ENCODE results near the gene SOCS1.

Gene SOCS1

GRCh38 chr16:11283820-11284248 is 27.8 kb upstream of the SOCS1 start:
- DNase-seq = no peak

GRCh38 chr16:11280616-11281522 is 24.9 kb upstream of the SOCS1 start, which contains the start of gene PRM1:
Gene PRM1, minus strand, starts transcription at chr16:11281330. Its CDS starts 92 bp downstream, at chr16:11281238.
- DNase-seq = no peak

- no peak for DNase-seq
Measured at GRCh38 chr16:11278681-11279628, 23.0 kb upstream of the SOCS1 start.

GRCh38 chr16:11277607-11278337 is 21.8 kb upstream of the SOCS1 start:
- no peak for DNase-seq

- DNase-seq = no peak
Measured at GRCh38 chr16:11276896-11277593, 21.0 kb upstream of the SOCS1 start.

- DNase-seq = no peak
Measured at GRCh38 chr16:11276143-11276895, 20.3 kb upstream of the SOCS1 start, which contains the start of gene PRM2. Gene PRM2, minus strand, starts transcription at chr16:11276480. Its CDS starts 110 bp downstream, at chr16:11276370.

- DNase-seq = no peak
Measured at GRCh38 chr16:11274964-11275363, 19.0 kb upstream of the SOCS1 start.

- no peak for DNase-seq
Measured at GRCh38 chr16:11273721-11274324, 17.8 kb upstream of the SOCS1 start.

- no peak for DNase-seq
Measured at GRCh38 chr16:11272921-11273720, 17.1 kb upstream of the SOCS1 start, which contains the start of gene PRM3. Gene PRM3, minus strand, starts transcription at chr16:11273629. Its CDS starts 34 bp downstream, at chr16:11273595.

GRCh38 chr16:11272484-11272883 is 16.5 kb upstream of the SOCS1 start:
- DNase-seq = no peak

GRCh38 chr16:11271610-11272009 is 15.6 kb upstream of the SOCS1 start:
- DNase-seq = no peak

GRCh38 chr16:11270602-11271162 is 14.7 kb upstream of the SOCS1 start:
- DNase-seq = no peak

GRCh38 chr16:11268921-11269375 is 12.9 kb upstream of the SOCS1 start, which contains the start of gene TNP2:
Gene TNP2, minus strand, starts transcription at chr16:11269325. Its CDS starts 63 bp downstream, at chr16:11269262.
- DNase-seq = no peak

- DNase-seq = no peak
Measured at GRCh38 chr16:11265124-11265523, 9.1 kb upstream of the SOCS1 start.

- no peak for DNase-seq
Measured at GRCh38 chr16:11264155-11264832, 8.3 kb upstream of the SOCS1 start.

GRCh38 chr16:11263737-11264136 is 7.7 kb upstream of the SOCS1 start:
- no peak for DNase-seq

- DNase-seq = no peak
Measured at GRCh38 chr16:11262915-11263314, 6.9 kb upstream of the SOCS1 start.

GRCh38 chr16:11260596-11260966 is 4.6 kb upstream of the SOCS1 start:
- no peak for DNase-seq
